Natural killer cell (primary cell): ENCODE results near the gene APOL2. TPM values are rescaled to one million over a fixed set of nuclear protein-coding genes. Genes with fewer than 3 reads are reported as not detected.

Experiments used
- ATAC-seq, 3 donors: fragments of 150-1000 bp in 2 of 3; fragments of 200-7000 bp in 1 of 3; cut with Tn5 transposase; 1 replicate in 1 of 3; 2 replicates in 2 of 3; pipeline ENCODE4 v1.10.0; 2021; ENCODE audit warnings: mild to moderate bottlenecking in 2 of 3, moderate library complexity in 2 of 3
- DNase-seq, 2 donors: peaks; one replicate each; pipeline versions ENCODE4 v3.0.0 to v3.0.0-alpha.2; 2013 to 2021; ENCODE audit warnings: mixed read lengths in 1 of 2
- H3K27ac ChIP-seq: one replicate; pipeline ENCODE4 v1.5.1; 2013; ENCODE audit warnings: mild to moderate bottlenecking, low read length
- H3K27me3 ChIP-seq: one replicate; pipeline ENCODE4 v1.6.1; 2013; ENCODE audit warnings: low read length; ENCODE audit not compliant: control insufficient read depth, insufficient read depth
- H3K36me3 ChIP-seq: one replicate; pipeline ENCODE4 v1.6.1; 2013; ENCODE audit warnings: low read length; ENCODE audit not compliant: control insufficient read depth, insufficient read depth
- H3K4me1 ChIP-seq: one replicate; pipeline ENCODE4 v1.6.1; 2013; ENCODE audit warnings: low read length; ENCODE audit not compliant: control insufficient read depth, insufficient read depth
- H3K4me3 ChIP-seq: one replicate; pipeline ENCODE4 v1.5.1; 2013; ENCODE audit warnings: low read length
- H3K9me3 ChIP-seq: one replicate; pipeline ENCODE4 v1.6.1; 2013; ENCODE audit warnings: low read length; ENCODE audit not compliant: control insufficient read depth, insufficient read depth
- H3K27ac Mint-ChIP-seq, 2 donors: one replicate each; pipeline ENCODE4 v1.8.0; 2022; ENCODE audit warnings: mild to moderate bottlenecking in 2 of 2, mixed read lengths in 2 of 2, moderate library complexity in 1 of 2
- H3K27me3 Mint-ChIP-seq, 2 donors: one replicate each; pipeline ENCODE4 v1.8.0; 2022; ENCODE audit warnings: low read depth in 2 of 2, mixed read lengths in 2 of 2
- H3K36me3 Mint-ChIP-seq: one replicate; pipeline ENCODE4 v1.8.0; 2022; ENCODE audit warnings: mixed read lengths
- H3K4me1 Mint-ChIP-seq, 2 donors: one replicate each; pipeline ENCODE4 v1.8.0; 2022; ENCODE audit warnings: mixed read lengths in 2 of 2
- H3K4me3 Mint-ChIP-seq: one replicate; pipeline ENCODE4 v1.8.0; 2022; ENCODE audit warnings: mild to moderate bottlenecking, moderate library complexity, mixed read lengths
- H3K9me3 Mint-ChIP-seq, 2 donors: one replicate each; pipeline ENCODE4 v1.8.0; 2022; ENCODE audit warnings: mixed read lengths in 2 of 2
- WGBS: methylation state at CpG from one replicate; pipeline ENCODE4 v1.1.7; 2013; ENCODE audit warnings: missing lambda C conversion rate; ENCODE audit not compliant: insufficient coverage; 5-methylcytosine and 5-hydroxymethylcytosine counted together
- intact Hi-C: fragments of 100-400 bp; cut with micrococcal nuclease; formaldehyde crosslinking; loops from one replicate; pipeline ENCODE4 v1.14.2; 2022
- total RNA-seq, 4 donors: library from RNA; stranded (reverse); fragments of 120-200 nt in 1 of 4; gene quantifications; one replicate each; pipeline versions ENCODE4 v1.2.3 to v1.2.4, GENCODE V29; 2013 to 2022
- TF ChIP-seq, protein P1 (sequence below): fragments of 200-600 bp; IDR thresholded peaks from one replicate; pipeline ENCODE4 v1.8.0; 2022; ENCODE audit warnings: antibody characterized with exemption

APOL2 gene
- total RNA-seq, 3 donors from 2014 or later (not counting 1 experiment from before 2014, with no cell fraction given): 51.7 to 112 (median 67.2) TPM

DNA sequence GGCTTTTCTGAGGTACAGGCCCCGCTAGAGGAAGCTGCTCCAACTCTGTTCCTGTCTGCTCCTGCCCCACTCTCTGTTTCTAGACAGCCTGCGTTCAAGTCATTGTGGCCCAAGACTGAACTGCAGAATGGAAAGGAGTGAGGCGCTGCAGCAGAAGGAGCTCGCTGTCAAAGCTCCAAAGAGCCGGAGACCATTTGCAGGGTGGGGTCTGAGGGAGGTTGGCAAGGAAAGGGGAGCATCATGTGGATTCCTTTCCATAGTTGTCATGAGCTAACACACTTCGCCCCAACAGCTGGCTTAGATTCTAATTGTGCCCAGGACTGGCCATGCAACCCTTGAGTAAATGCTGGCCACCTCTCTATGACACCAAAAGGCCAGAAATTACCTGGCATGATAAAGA is 56.5 kb downstream of the APOL2 start:
- Histone ChIP-seq H3K4me3 (no peak overlapping the region), H3K27ac (no peak overlapping the region), H3K4me1 (peaks cover 6% of the 10 kb centered on the region), H3K36me3 (no peaks in the 10 kb centered on the region), H3K27me3 (no peaks in the 10 kb centered on the region), H3K9me3 (no peaks in the 10 kb centered on the region)
- no peaks in the 10 kb centered on the region for H3K27me3 Mint-ChIP-seq
- WGBS: 94% methylated on average over 6 of the region's 6 CpGs
- no peaks in the 10 kb centered on the region for H3K9me3 Mint-ChIP-seq
- intact Hi-C loops: no loop called here
- ATAC-seq: no peak
- no peaks in the 10 kb centered on the region for H3K36me3 Mint-ChIP-seq
- TF ChIP-seq, protein P1, sequence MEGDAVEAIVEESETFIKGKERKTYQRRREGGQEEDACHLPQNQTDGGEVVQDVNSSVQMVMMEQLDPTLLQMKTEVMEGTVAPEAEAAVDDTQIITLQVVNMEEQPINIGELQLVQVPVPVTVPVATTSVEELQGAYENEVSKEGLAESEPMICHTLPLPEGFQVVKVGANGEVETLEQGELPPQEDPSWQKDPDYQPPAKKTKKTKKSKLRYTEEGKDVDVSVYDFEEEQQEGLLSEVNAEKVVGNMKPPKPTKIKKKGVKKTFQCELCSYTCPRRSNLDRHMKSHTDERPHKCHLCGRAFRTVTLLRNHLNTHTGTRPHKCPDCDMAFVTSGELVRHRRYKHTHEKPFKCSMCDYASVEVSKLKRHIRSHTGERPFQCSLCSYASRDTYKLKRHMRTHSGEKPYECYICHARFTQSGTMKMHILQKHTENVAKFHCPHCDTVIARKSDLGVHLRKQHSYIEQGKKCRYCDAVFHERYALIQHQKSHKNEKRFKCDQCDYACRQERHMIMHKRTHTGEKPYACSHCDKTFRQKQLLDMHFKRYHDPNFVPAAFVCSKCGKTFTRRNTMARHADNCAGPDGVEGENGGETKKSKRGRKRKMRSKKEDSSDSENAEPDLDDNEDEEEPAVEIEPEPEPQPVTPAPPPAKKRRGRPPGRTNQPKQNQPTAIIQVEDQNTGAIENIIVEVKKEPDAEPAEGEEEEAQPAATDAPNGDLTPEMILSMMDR: no peak
- H3K4me3 Mint-ChIP-seq: no peak overlapping the region
- H3K27ac Mint-ChIP-seq: no peak overlapping the region
- DNase-seq: no peak
- H3K4me1 Mint-ChIP-seq: peaks cover 0 to 5% of the 10 kb centered on the region in 2 donors

DNA sequence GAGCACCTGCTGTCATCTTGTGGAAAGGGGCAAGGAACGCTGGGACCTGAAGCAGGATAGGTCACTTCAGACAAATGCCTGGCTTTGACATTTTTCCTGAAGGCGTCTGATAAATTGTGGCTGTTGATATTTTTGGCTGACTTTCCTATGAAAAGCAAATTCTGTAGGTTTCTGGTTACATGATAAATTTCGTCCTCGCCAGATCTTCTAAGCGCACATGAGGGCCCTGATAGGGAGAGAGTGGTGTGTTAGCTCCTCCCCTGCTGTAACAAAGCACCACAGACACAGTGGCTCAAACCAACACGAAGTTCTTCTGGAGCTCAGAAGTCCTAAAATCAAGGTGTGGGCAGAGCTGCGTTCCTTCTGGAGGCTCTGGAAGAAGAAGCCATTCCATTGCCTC is 57.3 kb downstream of the APOL2 start:
- no peaks in the 10 kb centered on the region for H3K27me3 Mint-ChIP-seq
- ATAC-seq: no peak
- H3K9me3 Mint-ChIP-seq: no peaks in the 10 kb centered on the region
- H3K27ac ChIP-seq: no peak overlapping the region
- intact Hi-C loops: no loop called here
- H3K4me3 ChIP-seq: no peak overlapping the region
- H3K4me3 Mint-ChIP-seq: no peak overlapping the region
- 80% methylated on average over 6 of the region's 7 CpGs for WGBS
- TF ChIP-seq, protein P1: no peak
- DNase-seq: no peak
- peaks cover 6% of the 10 kb centered on the region for H3K4me1 ChIP-seq
- H3K36me3 Mint-ChIP-seq: no peaks in the 10 kb centered on the region
- H3K27ac Mint-ChIP-seq: no peak overlapping the region
- H3K9me3 ChIP-seq: no peaks in the 10 kb centered on the region
- no peaks in the 10 kb centered on the region for H3K36me3 ChIP-seq
- H3K27me3 ChIP-seq: no peaks in the 10 kb centered on the region
- H3K4me1 Mint-ChIP-seq: peaks cover 0 to 5% of the 10 kb centered on the region in 2 donors

DNA sequence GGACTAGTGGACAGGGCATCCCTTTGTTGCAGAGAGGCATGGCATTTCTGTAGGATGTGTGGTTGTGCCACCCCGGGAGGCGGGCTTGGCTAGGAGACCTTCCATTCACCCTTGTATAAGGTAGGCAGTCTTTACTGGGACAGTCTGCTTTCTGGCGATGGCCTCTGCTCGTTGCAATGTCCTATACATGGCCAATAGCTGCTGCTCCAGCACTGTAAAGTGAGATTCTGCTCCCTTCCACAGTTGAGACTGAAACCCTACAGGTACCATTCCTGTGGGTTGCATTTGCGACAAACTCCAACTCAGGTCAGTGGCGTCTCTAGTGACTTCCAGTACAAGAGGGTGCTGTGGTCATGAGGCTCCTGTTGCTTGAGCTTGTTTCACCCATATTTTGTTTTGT is 58.4 kb downstream of the APOL2 start:
- TF ChIP-seq, protein P1: no peak
- intact Hi-C loops: loop anchor here (1.0 kb wide), 3 partner anchors 21 to 115 kb away; partner anchors contain the start of gene APOL3
- H3K27me3 Mint-ChIP-seq: no peaks in the 10 kb centered on the region
- no peaks in the 10 kb centered on the region for H3K9me3 Mint-ChIP-seq
- DNase-seq (no peak), ATAC-seq (no peak)
- Histone ChIP-seq H3K4me1 (peaks cover 6% of the 10 kb centered on the region), H3K9me3 (no peaks in the 10 kb centered on the region), H3K36me3 (no peaks in the 10 kb centered on the region), H3K27me3 (no peaks in the 10 kb centered on the region), H3K4me3 (no peak overlapping the region), H3K27ac (no peak overlapping the region)
- 80% methylated on average over 6 of the region's 6 CpGs for WGBS
- H3K27ac Mint-ChIP-seq: no peak overlapping the region
- H3K36me3 Mint-ChIP-seq: no peaks in the 10 kb centered on the region
- peaks cover 0 to 5% of the 10 kb centered on the region in 2 donors for H3K4me1 Mint-ChIP-seq
- no peak overlapping the region for H3K4me3 Mint-ChIP-seq
